Uterus (tissue), 2 donors: ENCODE results near the gene TALDO1.
A peak's percentile ranks its signal among the peaks of the same experiment; 100 is the strongest.

Experiments
- POLR2A ChIP-seq, 2 donors: fragments of 450-650 bp; IDR thresholded peaks; one replicate each; pipeline ENCODE4 v1.6.1; 2016; ENCODE audit warnings: antibody characterized with exemption in 2 of 2, mild to moderate bottlenecking in 1 of 2, moderate library complexity in 1 of 2
- TF ChIP-seq, protein P1 (sequence below), 4 experiments: fragments of 200-600 bp in 2 of 4; fragments of 450-650 bp in 2 of 4; sonication (generic) in 2 of 4; IDR thresholded peaks; one replicate each; pipeline ENCODE4 v1.5.1; 2016 to 2019; ENCODE audit warnings: antibody characterized with exemption in 4 of 4, mild to moderate bottlenecking in 2 of 4, moderate library complexity in 1 of 4

DNA sequence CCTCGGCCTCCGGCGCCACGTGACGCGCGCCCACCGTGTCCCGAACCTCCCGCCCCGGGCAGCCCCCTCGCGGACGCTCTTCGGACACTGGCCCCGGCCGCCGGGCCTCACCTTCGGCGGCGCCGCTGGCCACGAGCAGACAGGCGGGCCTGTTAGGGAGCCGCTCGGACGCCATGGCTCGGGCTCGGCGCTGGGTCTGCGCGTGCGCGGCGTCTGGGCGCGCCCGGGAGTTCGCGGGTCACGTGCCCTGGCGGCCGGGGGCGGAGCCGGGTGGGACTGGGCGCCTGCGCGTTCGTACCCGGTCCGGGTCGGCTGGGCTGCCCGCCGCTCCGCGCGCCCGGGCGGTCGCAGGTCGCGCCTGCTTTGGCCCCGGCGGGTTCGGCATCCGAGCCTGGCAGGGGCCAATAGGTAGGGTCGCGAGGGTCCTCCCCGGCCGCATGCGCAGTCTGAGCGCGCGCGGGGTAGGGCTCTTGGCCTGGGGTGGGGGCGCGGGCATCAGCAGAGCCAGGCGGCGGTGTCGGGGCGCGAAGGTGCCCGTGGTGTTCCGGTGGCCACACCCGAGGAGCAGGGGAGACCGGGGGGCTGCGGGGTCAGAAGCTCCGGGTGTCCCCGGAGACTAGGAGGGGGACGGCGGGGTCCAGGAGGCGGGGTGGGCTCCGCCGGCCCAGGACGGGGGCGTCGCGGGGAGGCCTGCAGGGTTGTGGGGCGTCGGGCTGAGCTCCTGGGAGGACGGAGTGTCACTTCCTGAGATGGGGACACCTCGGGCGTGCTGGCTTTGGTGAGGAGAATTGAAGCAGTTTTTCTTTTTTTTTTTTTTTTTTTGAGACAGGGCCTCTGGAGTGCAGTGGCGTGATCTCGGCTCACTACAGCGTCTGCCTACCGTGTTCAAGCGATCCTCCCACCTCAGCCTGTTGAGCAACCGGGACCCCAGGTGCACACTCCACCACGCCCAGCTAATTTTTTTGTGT, 30.3 kb downstream of the TALDO1 start, which contains the start of gene GATD1:
- TF ChIP-seq, protein P1, sequence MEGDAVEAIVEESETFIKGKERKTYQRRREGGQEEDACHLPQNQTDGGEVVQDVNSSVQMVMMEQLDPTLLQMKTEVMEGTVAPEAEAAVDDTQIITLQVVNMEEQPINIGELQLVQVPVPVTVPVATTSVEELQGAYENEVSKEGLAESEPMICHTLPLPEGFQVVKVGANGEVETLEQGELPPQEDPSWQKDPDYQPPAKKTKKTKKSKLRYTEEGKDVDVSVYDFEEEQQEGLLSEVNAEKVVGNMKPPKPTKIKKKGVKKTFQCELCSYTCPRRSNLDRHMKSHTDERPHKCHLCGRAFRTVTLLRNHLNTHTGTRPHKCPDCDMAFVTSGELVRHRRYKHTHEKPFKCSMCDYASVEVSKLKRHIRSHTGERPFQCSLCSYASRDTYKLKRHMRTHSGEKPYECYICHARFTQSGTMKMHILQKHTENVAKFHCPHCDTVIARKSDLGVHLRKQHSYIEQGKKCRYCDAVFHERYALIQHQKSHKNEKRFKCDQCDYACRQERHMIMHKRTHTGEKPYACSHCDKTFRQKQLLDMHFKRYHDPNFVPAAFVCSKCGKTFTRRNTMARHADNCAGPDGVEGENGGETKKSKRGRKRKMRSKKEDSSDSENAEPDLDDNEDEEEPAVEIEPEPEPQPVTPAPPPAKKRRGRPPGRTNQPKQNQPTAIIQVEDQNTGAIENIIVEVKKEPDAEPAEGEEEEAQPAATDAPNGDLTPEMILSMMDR (IDR thresholded peaks at IDR 0.05) = peak in 2 of 4 experiments; percentile 13 to 24
- peak; percentile 48 to 88 for TF ChIP-seq POLR2A (IDR thresholded peaks at IDR 0.05)
